ENCODE results near the gene CREB5.
A peak's percentile ranks its signal among the peaks of the same experiment; 100 is the strongest.

Gene CREB5

DNA sequence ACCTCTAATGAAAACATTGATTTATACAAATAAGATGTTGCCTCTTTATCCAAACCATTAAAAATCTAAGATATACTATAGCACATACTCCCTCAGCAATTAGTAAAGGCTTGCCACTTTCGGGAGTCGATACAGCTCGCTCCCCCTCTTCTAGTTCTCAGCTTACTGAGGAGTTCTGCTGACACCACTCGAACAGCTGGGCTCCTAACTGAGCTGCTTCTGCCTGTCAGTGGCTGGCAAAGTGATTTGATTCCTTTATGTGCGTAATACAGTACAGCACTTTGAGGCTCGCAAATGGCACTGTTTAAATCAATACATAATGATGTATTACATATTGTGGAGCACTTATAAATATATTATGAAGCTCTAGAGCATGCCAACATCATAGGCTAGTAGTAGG lies 241.8 kb downstream of the CREB5 start:
- DNase-seq: no peak

DNA sequence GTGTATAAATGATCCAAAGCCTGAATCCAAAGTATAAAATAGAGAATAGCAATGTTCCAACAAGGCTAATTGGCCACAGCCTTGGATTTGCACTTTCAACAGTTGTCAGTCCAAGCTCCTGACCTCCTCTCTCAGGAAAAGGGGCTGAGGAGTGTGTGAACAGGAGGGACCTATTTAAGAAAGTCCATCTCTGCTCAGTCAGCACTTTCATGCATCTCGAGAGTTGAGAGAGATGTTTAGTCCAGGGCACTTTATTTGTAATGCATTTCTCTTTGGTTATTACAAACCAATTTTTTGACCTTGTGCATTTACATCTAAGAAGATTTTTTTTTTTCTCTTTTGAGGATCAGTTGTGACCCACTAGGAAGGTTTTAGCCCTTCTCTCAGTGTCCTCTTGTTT lies 244.2 kb downstream of the CREB5 start:
- no peak for DNase-seq

DNA sequence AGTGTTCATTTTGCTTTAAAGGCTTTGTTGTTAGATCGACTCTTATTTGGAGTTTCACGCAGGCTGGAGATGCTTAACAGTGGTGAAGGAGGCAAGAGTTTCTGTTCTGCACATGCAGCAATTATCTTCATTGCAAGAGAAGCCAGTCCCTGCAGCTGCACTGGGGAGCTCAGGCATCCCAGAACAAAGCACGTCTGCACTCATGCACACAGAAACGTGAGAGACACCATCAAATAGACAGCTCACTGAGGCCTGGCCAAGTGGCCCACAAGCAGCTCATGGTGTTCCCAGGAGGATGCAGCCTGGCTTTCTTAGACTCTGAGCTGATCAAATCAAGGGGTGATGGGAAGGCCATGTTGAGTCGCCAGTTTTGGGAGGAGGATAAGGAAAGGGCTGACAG lies 246.1 kb downstream of the CREB5 start:
- no peak for DNase-seq

DNA sequence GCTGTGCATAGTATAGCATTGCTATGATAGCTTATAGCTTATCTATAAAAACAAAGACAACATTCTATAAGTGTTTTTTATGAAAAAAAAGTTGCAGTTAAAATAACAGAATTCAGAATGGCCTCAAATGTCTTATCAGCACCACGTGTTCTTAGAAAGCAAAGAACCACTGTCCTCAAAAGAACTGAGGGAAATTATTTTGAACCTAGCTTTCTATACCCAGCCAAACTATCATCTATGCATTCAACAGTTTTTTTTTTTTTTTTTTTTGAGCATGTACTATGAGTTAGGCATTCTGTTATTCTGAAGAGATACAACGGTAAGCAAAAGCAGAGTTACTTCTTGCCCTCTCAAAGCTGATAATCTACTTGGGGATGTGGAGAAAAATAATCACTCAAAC lies 247.8 kb downstream of the CREB5 start:
- DNase-seq: no peak

DNA sequence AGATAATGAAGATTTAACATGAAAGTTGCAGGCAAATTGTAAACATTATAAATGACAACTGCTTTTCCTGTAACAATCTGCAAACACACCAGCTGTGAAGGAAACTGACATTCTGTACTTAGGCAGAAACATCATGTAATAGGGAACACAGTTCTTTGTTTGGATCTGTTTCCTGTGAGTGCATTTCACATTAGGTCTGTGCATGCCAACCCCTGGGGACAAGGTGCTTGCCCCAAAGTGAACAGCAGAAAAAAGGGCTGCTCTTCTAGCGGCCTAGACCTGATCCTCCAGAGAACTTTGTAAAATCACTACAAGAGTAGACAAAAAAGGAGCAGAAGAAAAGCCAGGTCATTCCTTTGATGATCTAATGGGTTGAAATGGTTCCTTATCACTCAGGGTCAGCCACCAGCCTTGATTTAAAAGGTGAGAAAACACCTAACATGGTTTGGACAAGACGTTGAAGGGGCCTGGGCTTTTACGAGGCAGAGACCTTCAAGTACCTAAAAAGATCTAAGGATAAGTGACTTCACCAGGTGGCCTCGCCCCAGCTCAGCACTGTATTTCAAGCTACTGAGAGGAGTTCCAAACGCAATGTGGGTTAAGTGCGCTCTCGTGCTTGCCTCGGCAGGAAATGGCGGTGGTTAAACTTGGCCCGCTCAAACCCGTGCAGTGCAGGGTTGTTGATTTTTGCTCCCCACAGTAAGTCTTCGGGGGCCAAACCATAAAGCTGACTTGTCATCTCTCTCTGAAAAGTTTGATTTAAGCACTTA lies 249.7 kb downstream of the CREB5 start:
- no peak for DNase-seq

DNA sequence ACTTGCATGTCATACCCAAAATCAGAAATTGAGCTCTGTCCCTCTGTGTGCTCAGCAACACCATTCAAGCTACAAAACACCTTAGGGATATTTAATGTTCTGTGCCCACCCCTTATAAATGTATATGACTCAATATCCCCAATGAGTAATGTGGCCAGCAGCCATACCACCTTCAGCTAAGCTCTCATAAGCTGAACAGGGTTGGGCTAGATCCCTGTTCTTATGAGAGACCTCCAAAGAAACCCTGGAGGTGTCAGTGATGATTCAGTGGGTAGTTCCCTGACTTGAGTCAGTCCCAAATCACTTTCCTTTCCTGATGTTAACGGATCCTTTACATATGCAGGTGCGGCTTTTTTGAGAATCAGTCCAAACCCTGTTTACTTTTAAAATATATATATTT lies 253.8 kb downstream of the CREB5 start:
- no peak for DNase-seq

DNA sequence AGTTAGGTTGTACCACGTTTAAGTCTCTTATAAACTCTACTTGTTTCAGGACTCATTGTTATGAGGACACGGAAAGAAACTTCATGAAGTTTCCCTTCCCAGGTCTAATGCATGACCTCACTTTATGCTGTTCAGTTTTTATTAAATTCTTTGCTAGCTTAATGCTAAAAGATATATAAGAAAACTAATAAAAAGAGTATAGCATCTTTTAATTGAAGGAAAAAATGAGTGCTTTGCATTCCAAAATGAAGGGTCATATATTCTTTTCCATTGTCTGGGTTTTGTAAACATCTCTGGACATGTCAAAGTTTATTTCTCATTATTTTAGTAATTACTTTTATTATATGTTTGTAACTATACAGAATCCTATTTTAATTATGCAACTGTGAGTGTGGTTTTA lies 255.8 kb downstream of the CREB5 start:
- DNase-seq: no peak

DNA sequence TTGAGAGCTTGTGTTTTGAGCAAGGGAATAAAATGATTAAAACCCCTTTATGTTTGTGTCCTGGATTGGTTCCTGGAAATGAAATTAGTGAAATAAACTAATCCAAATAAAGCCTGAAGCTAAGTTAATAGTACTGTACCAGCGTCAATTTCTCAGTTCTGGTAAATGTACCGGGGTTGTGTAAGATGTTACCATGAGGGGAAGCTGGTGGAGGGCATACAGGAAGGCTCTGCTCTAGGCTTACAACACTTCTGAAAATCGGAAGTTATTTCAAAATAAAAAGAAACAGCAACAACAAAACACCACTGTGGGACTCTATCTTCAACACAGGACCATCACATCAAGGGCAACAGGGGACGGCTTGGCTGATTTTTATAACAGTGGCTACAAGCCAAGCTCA lies 257.0 kb downstream of the CREB5 start:
- no peak for DNase-seq

DNA sequence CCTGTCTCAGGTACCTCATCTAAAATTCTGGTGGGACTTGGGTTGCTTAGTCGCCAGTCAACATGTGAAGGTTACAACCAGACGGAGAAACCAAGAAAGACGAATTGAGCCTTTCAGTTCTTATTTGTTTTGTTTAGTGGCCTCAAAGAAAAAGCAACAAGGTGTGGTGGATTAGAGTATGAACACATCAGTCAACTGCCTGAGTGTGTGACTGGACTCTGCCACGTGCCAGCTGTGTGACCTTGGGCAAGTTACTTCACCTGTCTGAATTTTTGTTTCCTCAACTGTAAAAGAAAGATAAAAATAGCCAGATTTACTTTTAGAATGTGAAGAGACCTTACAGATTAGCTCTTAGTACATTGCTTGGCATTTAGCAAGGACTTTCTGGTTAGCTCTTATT lies 259.2 kb downstream of the CREB5 start:
- no peak for DNase-seq

DNA sequence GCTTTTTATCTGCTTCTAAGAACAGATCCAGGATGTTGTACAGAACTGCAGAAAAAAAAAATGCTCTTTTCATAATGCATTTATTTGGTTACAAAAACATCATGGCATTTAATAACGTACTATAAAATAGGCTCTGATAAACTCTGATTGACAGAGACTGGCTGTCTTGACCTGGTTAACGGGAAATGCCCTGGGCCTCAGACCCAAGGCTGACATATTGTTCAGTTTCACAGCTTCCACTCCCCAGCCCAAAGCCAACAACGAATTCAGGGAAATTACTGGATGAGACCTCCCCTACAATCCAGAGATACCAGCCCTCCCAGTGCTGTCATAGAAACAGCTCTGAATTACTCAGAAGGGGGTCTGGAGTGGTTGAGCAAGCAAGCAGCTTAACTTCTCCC lies 260.1 kb downstream of the CREB5 start:
- DNase-seq: no peak

DNA sequence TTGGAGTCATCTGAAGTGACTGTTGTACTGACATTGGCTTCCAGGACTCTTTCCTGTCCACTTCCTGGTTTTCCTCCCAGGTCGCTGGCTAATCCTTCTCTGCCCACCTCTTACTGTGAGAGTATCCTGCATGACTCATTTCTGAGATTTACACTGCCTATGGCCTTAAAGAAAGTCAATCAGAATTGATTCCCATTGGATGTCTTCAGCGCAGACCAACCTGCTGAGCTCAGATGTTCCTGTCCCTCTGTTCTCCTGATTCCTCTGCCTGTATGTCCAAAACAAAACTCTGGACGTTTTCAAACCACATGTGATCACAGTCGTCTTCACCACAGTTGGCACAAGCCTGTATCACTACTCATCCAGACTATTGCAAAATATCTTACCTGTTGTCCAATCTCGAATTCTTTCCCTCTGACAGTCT lies 262.1 kb downstream of the CREB5 start:
- no peak for DNase-seq

DNA sequence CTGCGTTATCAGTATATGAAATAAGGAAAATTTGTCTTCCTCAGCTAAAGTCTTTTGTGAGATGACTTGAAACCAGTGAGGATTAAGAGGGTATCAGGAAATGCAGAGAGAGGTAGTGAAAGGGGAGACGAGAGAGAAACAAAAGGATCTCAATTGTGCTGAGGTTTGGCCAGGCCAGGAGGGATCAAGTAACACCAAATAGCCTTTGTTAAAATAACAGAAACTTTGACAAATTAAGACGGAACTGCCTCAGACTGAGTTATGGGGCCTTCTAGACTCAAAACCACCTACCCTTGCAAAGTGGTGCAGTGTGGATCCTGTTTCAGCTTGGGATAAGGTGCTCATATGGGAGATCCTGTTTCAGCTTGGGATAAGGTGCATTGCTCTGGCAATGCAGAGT lies 263.1 kb downstream of the CREB5 start:
- no peak for DNase-seq

DNA sequence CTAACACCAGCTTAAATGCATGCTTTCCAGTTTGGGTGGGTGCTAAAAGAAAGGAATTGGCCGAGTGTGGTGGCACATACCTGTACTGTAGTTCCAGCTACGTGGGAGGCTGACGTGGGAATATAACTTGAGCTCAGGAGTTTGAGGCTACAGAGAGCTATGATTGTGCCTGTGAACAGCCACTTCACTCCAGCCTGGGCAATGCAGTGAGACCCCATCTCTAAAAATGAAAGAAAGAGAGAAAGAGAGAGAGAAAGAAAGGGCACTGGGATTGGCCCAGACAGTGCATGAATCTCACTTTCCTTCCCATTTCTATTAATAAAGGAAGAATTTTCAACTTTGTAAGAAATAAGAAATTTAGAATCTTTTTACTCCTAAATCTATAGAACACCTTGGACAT lies 265.4 kb downstream of the CREB5 start:
- no peak for DNase-seq

DNA sequence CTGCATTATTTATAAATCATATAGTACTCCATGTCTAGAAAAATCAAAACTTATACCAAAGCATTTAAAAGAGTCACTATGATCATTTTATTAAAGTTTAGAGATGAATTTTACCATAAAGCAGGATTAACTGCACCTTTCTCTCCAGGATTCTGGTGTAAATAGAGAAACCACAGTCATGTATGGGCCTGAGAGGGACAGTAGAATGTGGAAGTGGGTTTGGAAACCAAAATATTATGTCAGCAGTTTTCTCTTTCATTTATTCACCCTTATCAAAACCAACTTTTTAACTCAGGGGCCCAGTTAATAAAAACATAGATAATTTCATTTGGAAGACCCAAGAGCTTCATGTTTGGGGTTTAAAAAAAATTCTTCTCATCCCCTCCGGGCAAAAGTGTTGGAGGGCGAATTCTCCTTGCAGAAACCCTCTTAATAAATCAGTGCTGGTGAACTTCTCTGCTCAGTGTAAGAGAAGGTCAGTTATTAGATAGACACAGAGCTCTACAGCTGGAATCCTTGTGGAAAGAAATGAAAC lies 266.2 kb downstream of the CREB5 start:
- DNase-seq: no peak

DNA sequence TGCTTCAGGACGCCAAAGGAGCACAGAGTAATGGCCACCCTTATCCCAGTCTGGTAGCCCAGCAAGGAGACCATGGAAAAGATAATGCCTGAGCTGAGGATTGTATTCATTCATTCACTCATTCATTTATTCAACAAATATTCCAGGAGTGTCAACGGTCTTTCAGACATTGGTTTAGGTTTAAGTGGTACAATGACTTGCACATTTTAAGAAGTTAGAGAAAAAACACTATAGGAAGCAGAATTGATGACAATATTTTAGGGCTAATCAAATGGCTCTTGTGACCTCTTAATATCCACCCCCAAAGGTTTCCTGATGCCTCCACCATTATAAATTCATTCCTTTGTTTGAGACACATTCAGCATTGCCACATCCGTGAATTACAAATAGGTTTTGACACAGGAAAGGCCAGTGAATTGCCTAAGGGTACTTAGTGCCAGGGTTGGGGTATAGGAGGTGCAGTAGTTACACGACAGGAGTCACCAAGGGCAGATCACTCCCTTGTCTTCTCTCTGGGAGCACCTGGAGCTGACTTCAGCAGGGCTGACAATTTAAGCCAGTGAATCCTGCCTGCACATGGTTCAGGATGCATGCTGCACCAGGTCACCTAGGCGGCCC lies 269.5 kb downstream of the CREB5 start:
- no peak for DNase-seq

DNA sequence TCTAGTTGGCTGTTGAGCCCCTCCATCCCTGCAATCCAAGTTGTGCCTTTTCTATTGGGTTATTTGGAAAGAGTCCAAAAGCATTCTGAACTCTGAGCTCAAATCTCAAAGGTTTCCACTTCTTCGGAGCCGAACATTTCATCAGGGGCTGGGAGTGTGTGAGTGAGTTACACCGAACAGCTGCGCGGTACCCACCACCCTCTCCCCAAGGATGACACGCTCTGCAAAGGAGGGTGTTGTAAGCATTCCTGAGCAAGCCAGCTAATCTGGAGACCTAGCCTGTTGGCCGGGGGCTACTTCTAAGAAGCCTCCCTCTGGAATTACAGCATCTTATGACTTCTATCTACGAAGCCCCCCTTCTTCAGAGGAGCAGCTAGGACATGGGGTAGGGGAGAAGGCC lies 270.5 kb downstream of the CREB5 start:
- DNase-seq: no peak

DNA sequence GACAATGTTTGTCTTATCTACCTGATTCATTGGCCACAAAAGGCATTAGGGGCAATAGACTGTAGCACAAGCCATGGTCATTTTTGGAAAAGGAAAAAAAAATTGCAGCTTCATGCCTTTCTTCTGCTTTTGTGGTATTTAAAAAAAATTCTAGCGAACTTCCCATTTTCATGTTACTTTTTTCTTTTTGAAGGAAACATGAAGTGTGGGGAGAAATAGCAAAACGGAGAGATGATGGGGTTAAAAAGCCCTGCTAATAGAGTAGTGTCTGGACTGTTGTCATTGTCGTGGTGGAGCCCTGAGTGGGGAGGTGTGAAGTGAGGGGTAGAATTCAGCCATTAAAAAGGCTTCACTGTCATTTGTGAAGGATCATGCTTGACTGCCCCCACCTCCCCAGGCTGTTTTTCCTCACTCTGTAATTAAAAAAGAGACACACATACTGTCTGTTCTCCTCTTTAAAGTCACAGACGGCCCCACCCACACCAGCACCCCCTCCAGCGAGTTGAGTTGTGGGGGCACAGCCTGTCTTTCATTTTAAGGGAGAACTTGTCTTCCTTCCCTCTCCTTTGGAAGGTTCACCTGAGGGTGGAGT lies 272.4 kb downstream of the CREB5 start:
- DNase-seq: no peak

DNA sequence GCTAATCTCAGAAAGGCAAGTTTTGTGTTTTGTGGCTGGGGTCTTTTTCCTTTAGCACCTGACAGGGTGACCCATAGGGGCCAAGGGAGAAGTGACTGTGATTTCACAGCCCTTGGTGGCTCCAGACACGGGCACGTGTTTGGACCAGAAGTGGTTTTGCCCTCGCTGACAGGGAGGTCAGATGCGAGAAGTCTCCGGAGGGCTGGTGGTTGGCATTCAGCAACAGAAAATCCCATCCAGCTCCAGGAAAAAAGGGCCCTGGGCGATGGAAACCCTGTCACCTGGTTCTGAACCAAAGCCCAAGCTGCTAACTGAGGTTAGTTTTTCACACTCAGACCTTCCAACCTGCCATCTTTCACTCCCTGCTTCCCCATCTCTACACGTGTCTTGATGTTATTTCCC lies 272.9 kb downstream of the CREB5 start:
- DNase-seq: no peak

DNA sequence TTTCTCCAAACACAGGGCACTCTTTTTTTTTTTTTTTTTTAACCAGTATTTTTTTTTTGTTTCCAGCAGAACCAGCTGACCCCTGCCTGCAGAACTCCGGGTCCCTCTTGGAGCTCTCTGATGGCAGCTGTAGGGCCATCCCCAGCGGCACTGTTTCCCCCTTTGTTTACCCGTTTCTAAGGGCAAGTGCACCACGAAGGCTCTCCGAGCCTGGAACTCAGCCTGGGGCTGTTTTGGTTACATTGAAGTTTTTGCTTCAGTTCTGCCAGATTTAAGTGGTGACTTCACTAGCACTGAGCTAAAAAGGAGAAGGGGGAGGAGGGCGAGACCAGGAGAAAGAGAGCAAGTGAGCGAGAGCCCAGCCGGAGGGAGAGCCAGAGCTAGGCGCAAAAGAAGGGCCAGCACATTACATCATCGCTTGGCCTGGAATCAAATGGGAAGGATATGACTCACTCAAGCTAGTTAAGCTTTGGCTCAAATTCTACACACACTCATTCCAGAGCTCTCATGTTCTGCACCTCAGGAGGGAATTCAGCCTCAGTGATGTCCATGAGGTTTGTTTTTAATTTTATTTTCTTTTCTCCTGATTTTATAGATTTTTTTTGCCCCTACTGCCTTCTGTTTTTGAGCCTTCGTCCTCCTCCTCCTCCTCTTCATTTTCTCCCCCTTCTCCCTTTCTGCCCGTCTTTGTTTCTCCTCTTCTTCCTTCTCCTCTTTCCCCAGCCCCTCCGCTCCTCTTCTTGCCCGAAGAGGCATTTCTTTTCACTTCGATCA lies 273.5 kb downstream of the CREB5 start:
- DNase-seq: peak; percentile 16

DNA sequence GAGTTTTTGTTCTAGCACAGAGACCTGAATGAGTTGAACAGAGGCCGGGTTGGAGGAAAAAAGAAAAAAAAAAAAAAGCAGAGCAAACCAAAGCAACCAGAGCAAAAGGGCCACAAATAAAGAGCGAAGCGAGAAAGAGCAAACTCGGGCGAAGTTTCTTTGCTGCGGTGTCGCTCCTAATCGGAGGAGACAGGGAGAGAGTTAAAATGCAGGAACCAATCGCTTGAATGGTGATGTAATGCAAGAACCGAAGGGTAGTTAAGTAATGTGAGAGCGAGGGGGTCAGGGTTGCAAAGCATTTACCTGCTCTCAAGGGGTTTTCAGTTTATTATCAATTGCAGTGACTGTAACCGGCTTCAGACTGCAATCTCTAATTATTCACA lies 274.1 kb downstream of the CREB5 start:
- no peak for DNase-seq

DNA sequence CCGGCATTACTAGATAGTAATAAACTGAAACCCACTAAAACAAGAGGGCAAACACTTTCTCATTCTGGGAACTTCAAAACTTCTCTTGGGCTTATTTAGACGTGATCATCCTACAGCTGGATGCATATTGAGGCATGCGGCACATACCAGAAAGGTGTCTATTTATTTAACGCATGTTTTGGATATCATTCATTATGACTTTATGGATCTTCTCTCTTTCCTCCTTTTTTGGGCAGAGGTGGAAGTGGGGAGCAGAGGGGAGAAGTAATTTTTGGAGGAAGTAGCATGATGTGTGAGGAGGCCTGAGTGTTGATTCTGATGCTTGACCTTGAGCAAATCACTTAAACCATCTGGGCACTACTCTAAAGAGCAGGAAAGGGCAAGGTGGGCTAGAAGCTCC lies 275.2 kb downstream of the CREB5 start:
- DNase-seq: no peak

DNA sequence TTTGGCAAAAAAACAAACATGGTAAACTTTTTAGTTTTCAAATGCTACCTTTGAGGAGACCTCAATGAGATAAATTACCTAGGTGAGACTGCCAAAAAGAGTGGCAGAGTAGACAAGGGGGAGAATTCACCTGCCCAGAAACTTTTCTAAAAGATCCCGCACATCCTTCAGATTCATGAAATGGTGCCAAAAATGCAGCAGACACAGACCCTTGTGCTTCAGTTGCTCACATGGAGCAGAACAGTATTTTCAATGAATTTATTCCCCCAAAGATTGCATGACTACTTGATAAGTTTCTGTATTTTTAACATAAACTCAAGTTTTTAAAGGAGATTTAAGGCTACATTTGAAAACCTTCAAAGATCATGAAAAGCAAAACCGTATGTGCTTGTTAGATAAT lies 275.9 kb downstream of the CREB5 start:
- DNase-seq: no peak

DNA sequence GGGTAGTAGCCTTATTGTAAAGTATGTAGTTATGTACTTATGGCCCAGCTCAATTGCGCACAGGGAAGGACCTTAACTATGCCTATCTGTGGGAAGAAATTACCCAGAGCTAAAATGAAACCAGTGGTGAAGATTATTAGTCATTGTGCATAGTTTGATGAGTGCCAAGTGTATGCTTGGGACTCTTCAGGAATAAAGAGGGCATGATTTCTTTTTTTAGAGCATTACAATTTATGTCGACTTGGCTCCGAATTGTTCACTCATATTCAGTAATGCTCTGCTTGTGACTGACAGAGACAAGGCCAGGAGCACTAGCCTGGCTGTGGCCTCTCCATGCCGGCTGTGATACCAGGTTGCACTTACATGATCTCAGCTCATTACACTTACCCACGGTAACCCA lies 276.3 kb downstream of the CREB5 start:
- no peak for DNase-seq

Data from CD4-positive, alpha-beta T cell treated with Interleukin-4 for 4 hours (primary cell).